Measurements from ENCODE around the gene CCDC73.

DNA sequence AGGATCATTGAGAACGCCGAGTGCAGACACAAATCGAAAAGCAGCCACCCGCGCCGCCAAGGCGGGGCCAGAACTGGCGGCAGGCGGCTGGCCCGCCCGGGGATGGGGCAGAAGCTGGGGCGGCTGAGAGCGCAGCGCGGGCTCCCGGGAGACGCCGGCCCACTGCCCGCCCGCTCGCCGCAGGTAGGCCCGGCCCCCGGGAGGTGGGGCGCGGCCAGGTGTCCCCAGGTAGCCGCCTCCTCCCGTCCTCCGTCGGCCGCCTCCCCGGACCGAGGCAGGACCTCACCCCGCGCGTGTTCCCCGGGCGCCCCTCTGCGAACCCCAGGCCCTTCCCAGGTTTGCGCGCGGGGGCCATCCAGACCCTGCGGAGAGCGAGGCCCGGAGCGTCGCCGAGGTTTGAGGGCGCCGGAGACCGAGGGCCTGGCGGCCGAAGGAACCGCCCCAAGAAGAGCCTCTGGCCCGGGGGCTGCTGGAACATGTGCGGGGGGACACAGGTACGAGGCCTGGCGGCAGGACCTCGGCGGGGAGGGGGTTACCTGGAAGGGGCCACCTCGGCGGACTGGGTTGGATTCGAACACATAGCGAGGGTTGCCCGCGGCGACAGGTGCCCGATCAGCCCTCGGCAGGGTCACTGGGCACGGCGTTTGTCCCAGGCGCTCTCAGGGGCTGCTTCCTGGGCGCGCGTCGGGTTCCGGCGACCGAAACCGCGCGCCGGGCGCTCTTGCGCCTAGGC lies 35.4 kb upstream of the CCDC73 start, which contains the start of gene PRRG4:
- TF ChIP-seq POLR2AphosphoS5 (IDR thresholded peaks at IDR 0.05; ENCODE audit: low read depth, low read length) (no peak), CHD2 (IDR thresholded peaks at IDR 0.05; ENCODE audit: low read length, partially characterized antibody) (no peak), TAF1 (IDR thresholded peaks at IDR 0.05; ENCODE audit: borderline replicate concordance, low read depth, low read length) (no peak), TEAD4 (IDR thresholded peaks at IDR 0.05; ENCODE audit: borderline replicate concordance, insufficient read depth) (no peak), MXI1 (IDR thresholded peaks at IDR 0.05; ENCODE audit: low read depth, low read length) (no peak), GATA2 (CRISPR knock-in tag; IDR thresholded peaks at IDR 0.05) (no peak), YY1 (IDR thresholded peaks at IDR 0.05; ENCODE audit: low read depth) (no peak), EZH2phosphoT487 (IDR thresholded peaks at IDR 0.05; ENCODE audit: borderline replicate concordance, low read depth) (0 out of 2 replicates have a peak, but pooled peaks have one; percentile 2), EP300 (IDR thresholded peaks at IDR 0.05; ENCODE audit: borderline replicate concordance in 1 of 2, low read depth in 1 of 2, low read length in 1 of 2) (no peak)
- TF ChIP-seq, protein P1, sequence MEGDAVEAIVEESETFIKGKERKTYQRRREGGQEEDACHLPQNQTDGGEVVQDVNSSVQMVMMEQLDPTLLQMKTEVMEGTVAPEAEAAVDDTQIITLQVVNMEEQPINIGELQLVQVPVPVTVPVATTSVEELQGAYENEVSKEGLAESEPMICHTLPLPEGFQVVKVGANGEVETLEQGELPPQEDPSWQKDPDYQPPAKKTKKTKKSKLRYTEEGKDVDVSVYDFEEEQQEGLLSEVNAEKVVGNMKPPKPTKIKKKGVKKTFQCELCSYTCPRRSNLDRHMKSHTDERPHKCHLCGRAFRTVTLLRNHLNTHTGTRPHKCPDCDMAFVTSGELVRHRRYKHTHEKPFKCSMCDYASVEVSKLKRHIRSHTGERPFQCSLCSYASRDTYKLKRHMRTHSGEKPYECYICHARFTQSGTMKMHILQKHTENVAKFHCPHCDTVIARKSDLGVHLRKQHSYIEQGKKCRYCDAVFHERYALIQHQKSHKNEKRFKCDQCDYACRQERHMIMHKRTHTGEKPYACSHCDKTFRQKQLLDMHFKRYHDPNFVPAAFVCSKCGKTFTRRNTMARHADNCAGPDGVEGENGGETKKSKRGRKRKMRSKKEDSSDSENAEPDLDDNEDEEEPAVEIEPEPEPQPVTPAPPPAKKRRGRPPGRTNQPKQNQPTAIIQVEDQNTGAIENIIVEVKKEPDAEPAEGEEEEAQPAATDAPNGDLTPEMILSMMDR (IDR thresholded peaks at IDR 0.05), result no peak
- TF ChIP-seq, protein P2, sequence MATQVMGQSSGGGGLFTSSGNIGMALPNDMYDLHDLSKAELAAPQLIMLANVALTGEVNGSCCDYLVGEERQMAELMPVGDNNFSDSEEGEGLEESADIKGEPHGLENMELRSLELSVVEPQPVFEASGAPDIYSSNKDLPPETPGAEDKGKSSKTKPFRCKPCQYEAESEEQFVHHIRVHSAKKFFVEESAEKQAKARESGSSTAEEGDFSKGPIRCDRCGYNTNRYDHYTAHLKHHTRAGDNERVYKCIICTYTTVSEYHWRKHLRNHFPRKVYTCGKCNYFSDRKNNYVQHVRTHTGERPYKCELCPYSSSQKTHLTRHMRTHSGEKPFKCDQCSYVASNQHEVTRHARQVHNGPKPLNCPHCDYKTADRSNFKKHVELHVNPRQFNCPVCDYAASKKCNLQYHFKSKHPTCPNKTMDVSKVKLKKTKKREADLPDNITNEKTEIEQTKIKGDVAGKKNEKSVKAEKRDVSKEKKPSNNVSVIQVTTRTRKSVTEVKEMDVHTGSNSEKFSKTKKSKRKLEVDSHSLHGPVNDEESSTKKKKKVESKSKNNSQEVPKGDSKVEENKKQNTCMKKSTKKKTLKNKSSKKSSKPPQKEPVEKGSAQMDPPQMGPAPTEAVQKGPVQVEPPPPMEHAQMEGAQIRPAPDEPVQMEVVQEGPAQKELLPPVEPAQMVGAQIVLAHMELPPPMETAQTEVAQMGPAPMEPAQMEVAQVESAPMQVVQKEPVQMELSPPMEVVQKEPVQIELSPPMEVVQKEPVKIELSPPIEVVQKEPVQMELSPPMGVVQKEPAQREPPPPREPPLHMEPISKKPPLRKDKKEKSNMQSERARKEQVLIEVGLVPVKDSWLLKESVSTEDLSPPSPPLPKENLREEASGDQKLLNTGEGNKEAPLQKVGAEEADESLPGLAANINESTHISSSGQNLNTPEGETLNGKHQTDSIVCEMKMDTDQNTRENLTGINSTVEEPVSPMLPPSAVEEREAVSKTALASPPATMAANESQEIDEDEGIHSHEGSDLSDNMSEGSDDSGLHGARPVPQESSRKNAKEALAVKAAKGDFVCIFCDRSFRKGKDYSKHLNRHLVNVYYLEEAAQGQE (IDR thresholded peaks at IDR 0.05; ENCODE audit: low read depth, low read length), result no peak
- TF ChIP-seq, protein P3, sequence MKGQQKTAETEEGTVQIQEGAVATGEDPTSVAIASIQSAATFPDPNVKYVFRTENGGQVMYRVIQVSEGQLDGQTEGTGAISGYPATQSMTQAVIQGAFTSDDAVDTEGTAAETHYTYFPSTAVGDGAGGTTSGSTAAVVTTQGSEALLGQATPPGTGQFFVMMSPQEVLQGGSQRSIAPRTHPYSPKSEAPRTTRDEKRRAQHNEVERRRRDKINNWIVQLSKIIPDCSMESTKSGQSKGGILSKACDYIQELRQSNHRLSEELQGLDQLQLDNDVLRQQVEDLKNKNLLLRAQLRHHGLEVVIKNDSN (IDR thresholded peaks at IDR 0.05; ENCODE audit: borderline replicate concordance, low read depth), result no peak

Data from SK-N-SH (cell line).